ENCODE results near the gene HUS1B. TPM values are rescaled to one million over a fixed set of nuclear protein-coding genes. Genes with fewer than 3 reads are reported as not detected.

Gene HUS1B
- total RNA-seq, 1 donor from 2014 or later: 1.0 TPM

DNA sequence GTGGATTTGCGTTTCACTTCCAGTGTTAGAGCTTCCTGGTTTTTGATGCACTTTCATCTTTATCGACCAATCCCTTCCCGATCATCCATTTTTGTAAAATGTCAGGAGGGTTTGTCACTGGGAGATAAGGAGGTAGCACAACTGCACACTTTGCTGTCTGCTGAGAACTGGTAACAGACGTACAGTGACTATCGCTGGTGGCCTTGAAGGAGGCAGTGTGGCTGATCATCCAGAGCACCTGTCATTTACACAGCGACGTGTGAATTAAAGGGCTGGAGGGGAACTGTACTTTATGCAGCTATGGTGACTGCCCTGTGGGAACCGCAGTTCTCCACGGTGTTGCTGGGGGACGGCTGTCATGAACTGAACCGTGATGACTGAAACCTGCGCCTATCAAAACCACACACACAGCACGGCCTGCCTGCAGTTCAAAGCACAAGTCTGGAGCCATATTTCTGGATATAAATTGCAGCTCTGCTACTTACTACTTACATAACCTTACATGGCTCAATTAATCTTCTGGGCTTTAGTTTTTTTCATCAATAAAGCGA, 50.0 kb downstream of the HUS1B start:
- H3K36me3 ChIP-seq: peaks cover 26% of the 10 kb centered on the region
- no peak for DNase-seq
- intact Hi-C loops (cut with DNase I): no loop called here
- H3K9me3 ChIP-seq: no peaks in the 10 kb centered on the region
- no peak overlapping the region for H3K27ac ChIP-seq
- H3K4me3 ChIP-seq: no peak overlapping the region
- TF ChIP-seq CTCF (IDR thresholded peaks at IDR 0.05): no peak
- no peak for ATAC-seq
- H3K27me3 ChIP-seq: no peaks in the 10 kb centered on the region
- H3K4me1 ChIP-seq: no peaks in the 10 kb centered on the region

Other genes with a start within 250 kb of the HUS1B start
- 31.2 TPM for gene EXOC2, start 36.0 kb upstream of the HUS1B start, total RNA-seq